HT1080 (cell line): ENCODE measurements around the gene ARAP3. TPM values are rescaled to one million over a fixed set of nuclear protein-coding genes. Genes with fewer than 3 reads are reported as not detected.
A peak's percentile ranks its signal among the peaks of the same experiment; 100 is the strongest.

ENCODE experiments used
- DNase-seq: peaks from one replicate; pipeline ENCODE4 v3.0.0-alpha.2; 2015; ENCODE audit warnings: low read depth
- total RNA-seq: library from RNA; depleted of rRNA; stranded (reverse); fragments of >200 nt; shearing (Covaris generic); gene quantifications from 2 replicates; pipeline ENCODE4 v1.2.3, GENCODE V29; 2014

ARAP3 gene
- total RNA-seq, 1 experiment from 2014 or later, result 4.8 TPM

GRCh38 chr5:141704782-141705297 is 22.8 kb upstream of the ARAP3 start:
- no peak for DNase-seq

GRCh38 chr5:141703133-141703561 is 21.1 kb upstream of the ARAP3 start:
- no peak for DNase-seq

GRCh38 chr5:141701360-141702119 is 19.5 kb upstream of the ARAP3 start:
- no peak for DNase-seq

GRCh38 chr5:141697586-141697985 is 15.6 kb upstream of the ARAP3 start:
- DNase-seq, result no peak

- DNase-seq, result no peak
These were observed 14.4 kb upstream of the ARAP3 start for GRCh38 chr5:141696431-141696830.

DNA sequence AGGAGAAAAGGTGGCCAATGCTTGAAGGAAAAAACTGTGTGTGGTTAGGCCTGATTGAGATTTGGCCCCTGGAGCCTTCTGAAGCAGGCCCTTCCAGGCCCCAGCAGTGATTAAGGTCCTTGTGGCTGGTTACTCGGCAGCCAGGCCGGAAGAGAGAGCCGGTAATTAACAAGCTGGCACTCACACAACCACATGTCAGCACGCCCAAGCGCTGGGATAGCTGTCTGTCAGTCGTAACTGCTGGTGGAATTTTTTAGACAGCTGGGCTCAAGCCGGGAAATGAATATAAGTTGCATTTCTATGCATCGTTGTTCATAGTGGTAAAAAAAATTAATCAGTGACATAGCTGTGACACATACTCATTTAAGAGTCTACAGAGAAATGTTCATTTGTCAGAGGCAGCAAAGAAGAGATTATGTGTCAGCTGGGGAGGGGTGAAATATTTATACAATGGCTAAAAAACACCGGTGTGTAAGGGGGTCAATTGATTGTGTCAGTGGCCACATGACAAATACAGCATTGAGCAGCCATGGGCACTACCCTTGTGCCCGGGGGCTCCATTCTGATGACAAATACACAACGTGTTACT is 13.7 kb upstream of the ARAP3 start:
- DNase-seq, result peak; percentile 58

DNA sequence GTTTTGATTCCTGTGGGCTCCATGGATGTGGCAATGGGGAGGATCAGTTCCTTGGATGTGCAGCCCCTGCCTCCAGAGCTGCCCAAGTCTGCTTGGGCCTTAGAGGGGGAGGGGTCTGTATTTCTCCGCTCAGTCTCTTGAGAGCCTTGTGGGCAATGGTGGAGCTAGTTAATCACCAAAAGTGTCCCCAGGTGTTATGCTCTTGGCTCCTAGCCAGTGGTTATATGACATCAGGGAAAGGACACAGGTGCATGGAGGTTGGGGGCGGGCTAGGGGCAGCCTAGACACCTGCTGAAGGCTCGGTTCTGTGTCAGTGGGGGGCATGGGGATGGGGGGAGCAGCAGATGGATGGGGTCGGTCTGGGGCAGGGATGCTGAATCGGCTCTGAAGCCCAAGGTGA is 12.4 kb upstream of the ARAP3 start:
- no peak for DNase-seq

DNA sequence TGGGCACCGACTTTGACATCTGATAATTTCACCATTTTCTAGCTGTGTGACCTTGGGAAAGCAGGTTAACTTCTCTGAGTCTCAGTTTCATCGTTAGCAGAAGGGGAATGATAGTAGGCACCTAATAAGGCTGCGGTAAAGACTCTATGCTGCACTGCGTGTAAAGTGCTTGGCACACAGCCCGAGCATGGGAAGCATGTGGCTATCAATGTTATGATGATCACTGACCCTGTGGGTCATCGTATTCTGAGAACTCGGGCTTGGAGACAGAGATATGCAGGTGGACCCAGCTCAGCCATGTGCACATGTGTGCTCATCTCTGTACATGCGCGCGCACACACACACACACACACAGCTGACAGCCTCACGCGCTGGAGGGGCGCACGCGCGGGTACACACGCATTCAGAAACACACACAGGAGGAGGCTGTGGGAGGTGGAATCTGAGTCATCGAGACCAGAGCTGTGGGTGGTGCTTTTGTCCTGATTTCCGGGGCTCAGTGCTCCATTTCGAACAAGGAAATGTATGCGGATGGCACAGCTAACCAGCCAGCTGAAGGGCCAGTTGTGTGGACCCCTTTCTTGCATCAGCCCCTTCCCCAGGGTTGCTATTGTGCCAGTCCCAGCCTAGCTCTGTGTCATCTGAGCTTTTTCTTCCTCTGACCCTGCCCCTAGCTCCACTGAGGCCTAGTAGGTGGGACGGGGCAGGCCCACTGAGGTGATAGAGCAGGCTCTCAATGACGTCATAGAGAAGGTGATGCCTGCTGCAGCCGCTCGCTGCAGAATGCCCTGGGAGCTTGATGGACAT is 11.1 kb upstream of the ARAP3 start:
- DNase-seq, result peak; percentile 42

DNA sequence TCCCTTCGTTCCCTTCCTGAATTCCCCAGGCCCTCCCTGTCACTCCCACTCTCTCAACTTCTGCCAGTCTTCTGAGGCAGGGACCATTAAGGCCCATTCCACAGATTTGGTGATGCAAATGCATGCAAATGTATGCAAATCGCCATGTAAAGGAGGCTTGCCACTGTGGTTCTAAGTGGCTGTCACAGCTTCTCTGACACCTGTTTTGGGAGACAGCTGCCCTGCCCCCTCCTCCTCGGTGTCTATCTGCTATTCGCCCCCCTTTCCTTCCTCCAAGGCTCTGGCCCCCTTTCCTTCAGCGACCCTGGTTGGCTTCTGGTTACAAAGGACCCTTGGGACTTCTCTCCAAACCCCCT is 10.5 kb upstream of the ARAP3 start:
- no peak for DNase-seq

DNA sequence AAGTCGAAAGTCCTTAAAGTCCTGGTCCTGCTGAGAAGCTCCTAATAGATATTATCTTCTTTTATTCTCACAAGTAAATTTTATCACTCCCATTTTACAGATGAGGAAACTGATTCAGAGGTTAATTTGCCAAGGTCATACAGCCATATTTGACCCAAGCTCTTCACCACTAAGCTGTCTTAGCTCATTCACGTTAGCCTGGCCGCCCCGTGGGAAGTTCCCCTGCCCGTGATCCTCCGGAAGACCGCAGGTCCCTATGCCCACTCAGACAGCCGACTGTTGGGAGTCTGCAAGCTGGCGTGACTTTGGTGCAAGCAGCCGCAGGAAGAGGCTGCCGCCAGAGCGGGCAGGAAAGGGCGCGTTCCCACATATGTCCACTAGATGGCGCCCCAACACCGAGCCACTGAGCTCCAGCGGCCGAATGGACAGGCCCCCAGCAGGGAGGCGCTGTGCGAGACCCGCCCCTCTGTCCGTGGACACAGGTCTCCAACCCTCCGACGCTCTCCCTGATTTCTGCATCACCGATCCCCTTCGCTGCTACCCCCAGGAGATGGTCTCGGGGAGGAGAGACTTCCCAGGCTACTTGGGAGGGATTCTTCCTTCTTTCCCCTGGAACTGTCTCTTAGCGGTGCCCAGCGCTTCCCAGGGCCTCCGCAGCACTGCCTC is 10.0 kb upstream of the ARAP3 start:
- peak; percentile 82 for DNase-seq

DNA sequence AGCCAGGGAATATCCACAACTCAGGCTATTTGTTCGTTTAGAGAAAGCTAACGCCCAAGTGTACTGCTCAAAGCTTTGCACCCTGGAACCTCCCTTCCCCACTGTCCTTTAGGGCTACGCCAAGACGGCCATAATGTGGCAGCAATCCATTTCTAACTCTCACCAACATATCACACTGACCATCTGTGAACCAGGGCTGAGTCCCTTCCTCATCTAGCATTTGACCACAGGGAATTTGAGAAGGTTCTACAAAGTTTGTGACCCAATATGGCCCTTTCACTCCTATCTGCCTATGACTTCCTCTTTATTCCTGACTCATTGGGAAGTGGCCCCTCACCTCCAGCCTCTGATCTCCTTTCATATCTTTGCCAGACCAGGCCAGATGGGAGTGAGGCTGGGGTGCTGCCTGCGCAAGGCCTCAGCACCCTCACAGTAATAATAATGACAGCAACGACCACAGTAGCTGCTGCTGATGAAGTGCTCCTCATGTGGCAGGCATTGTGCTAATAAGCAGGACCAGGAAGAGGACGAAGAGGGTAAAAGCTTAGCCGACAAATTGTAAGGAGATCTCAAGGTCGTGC is 9.3 kb upstream of the ARAP3 start:
- no peak for DNase-seq

DNA sequence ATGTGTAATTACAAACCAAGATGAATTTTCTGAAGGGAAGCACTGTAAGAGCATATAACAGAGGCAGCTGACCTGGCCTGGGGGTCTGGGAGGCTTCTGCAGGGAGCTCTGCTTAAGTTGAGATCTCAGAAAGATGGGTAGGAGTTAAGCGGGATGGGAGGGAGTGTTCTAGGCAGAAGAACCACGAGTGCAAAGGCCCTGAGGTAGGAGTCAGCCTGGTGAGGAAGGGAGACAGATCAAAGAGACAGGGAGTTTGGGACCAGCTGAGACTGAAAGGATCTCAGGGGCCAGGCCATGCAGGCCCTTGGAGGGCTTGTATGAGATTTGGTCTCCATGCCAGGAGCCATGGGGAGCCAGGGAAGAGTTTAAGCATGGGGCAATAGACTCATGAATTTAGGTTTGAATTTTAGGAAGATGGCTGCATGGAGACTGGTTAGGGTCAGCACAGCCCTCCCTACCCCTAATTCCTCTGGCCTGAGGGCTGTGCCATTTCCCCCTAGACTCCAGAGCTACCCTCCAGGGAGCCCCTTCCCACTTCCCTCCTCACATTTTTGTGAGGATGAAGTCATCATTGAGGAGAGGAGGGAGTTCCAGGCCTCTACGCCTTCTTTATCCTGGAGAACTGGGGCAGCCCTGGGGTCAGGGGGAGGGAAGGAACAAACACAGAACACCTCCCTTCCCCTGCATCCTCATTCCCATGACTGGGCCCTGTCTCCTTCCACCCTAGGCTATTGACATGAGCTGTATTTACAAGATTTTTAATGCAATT is 4.8 kb upstream of the ARAP3 start:
- DNase-seq, result no peak

- no peak for DNase-seq
These were observed 3.6 kb upstream of the ARAP3 start for GRCh38 chr5:141685591-141685990.

GRCh38 chr5:141683596-141684141 is 1.6 kb upstream of the ARAP3 start:
- DNase-seq, result no peak

DNA sequence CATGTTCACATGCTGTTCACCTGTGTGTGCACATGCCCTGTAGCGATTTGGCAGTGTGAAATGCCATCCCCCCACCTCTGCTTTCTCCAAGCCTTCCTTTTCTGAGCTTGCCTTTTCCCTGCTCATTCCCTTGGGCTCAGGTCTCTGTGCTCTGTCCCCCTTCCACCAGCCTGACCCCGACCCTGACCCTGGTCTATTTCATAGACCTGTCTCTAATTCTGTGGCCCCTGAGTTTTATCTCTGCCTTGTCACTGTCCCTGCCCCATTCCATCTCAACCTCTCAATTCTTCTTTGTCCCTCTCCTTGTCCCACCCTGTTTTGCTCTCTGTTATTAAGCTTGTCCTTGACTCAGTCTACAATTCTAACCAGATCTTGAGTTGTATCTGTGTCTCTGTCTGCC is 735 bp downstream of the ARAP3 start:
- DNase-seq, result no peak

GRCh38 chr5:141680751-141681201 is 1.3 kb downstream of the ARAP3 start:
- peak; percentile 82 for DNase-seq

GRCh38 chr5:141680178-141680577 is 1.9 kb downstream of the ARAP3 start:
- no peak for DNase-seq

GRCh38 chr5:141677415-141677814 is 4.6 kb downstream of the ARAP3 start:
- DNase-seq, result no peak

GRCh38 chr5:141675672-141676071 is 6.4 kb downstream of the ARAP3 start:
- DNase-seq, result no peak

- DNase-seq, result no peak
These were observed 7.3 kb downstream of the ARAP3 start for GRCh38 chr5:141674747-141675146.
